B cell (primary cell): ENCODE measurements around the gene SDK2. TPM values are rescaled to one million over a fixed set of nuclear protein-coding genes. Genes with fewer than 3 reads are reported as not detected.

Experiments used
- ATAC-seq: fragments of 200-7000 bp; cut with Tn5 transposase; one replicate; pipeline ENCODE4 v1.10.0; 2021; ENCODE audit warnings: low read depth, mild to moderate bottlenecking, moderate number of reproducible peaks, moderate library complexity
- CTCF ChIA-PET: fragments of 350-600 bp; sonication (Branson Sonifier 250); formaldehyde crosslinking; loops from one replicate; lab custom pipeline; 2021; ENCODE audit warnings: antibody characterized with exemption, inconsistent platforms; lab: Charles Lee
- POLR2A ChIA-PET: fragments of 350-600 bp; sonication (Branson Sonifier 250); formaldehyde crosslinking; loops from one replicate; lab custom pipeline; 2021; ENCODE audit warnings: antibody characterized with exemption; lab: Charles Lee
- DNase-seq: peaks from one replicate; pipeline ENCODE4 v3.0.0; 2013
- H2AFZ ChIP-seq: 2 replicates; pipeline ENCODE4 v1.6.1; 2012; ENCODE audit warnings: mild to moderate bottlenecking, low read depth, low read length; ENCODE audit not compliant: insufficient read depth, poor library complexity, severe bottlenecking
- H3K27ac ChIP-seq, 2 donors: 1 replicate in 1 of 2; 2 replicates in 1 of 2; pipeline ENCODE4 v1.5.1; 2012 to 2013; ENCODE audit warnings: low read length in 2 of 2, mild to moderate bottlenecking in 2 of 2, moderate library complexity in 1 of 2
- H3K27me3 ChIP-seq, 4 experiments: fragments of 200-600 bp in 1 of 4; sonication (generic) in 1 of 4; replicated peaks in 1 of 4; 1 replicate in 2 of 4; 2 replicates in 2 of 4; pipeline versions ENCODE4 v1.6.1 to v1.7.0; 2013 to 2016; ENCODE audit warnings: low read length in 3 of 4, mild to moderate bottlenecking in 2 of 4, mixed read lengths in 1 of 4, moderate library complexity in 1 of 4; ENCODE audit not compliant: insufficient read depth in 4 of 4, control insufficient read depth in 3 of 4; ENCODE audit errors: control extremely low read depth in 1 of 4
- H3K36me3 ChIP-seq, 2 experiments: replicated peaks in 1 of 2; 1 replicate in 1 of 2; 2 replicates in 1 of 2; pipeline versions ENCODE4 v1.6.1 to v1.7.1; 2013; ENCODE audit warnings: low read length in 1 of 2; ENCODE audit not compliant: insufficient read depth in 2 of 2, control insufficient read depth in 1 of 2; ENCODE audit errors: control extremely low read depth in 1 of 2, extremely low read depth in 1 of 2
- H3K4me1 ChIP-seq, 2 donors: fragments of 200-600 bp in 1 of 2; sonication (generic) in 1 of 2; 1 replicate in 1 of 2; 2 replicates in 1 of 2; pipeline versions ENCODE4 v1.5.1 to v1.6.1; 2013 to 2017; ENCODE audit warnings: low read length in 2 of 2; ENCODE audit not compliant: control insufficient read depth in 2 of 2, insufficient read depth in 2 of 2
- H3K4me2 ChIP-seq: replicated peaks from 2 replicates; pipeline ENCODE3; 2012; ENCODE audit warnings: mild to moderate bottlenecking, low read depth, low read length; ENCODE audit not compliant: poor library complexity, severe bottlenecking
- H3K4me3 ChIP-seq, 5 experiments: fragments of 200-600 bp in 1 of 5; sonication (generic) in 1 of 5; 1 replicate in 3 of 5; 2 replicates in 2 of 5; pipeline versions ENCODE4 v1.5.1 to v1.7.0; 2011 to 2016; ENCODE audit warnings: low read length in 4 of 5, mild to moderate bottlenecking in 4 of 5, low read depth in 2 of 5, control low read depth in 1 of 5, moderate library complexity in 1 of 5; ENCODE audit not compliant: insufficient read depth in 1 of 5; ENCODE audit errors: control extremely low read depth in 1 of 5, extremely low read depth in 1 of 5
- H3K79me2 ChIP-seq: fragments of 200-600 bp; sonication (generic); one replicate; pipeline ENCODE4 v1.6.0; 2016; ENCODE audit warnings: low read length; ENCODE audit not compliant: control insufficient read depth, insufficient read depth
- H3K9ac ChIP-seq: fragments of 200-600 bp; sonication (generic); 2 replicates; pipeline ENCODE4 v1.6.1; 2017; ENCODE audit warnings: mild to moderate bottlenecking, low read length, moderate library complexity
- H3K9me3 ChIP-seq, 3 donors: one replicate each; pipeline versions ENCODE4 v1.6.1 to v1.7.1; 2013; ENCODE audit warnings: low read length in 2 of 3; ENCODE audit not compliant: control insufficient read depth in 2 of 3, insufficient read depth in 1 of 3; ENCODE audit errors: control extremely low read depth in 1 of 3
- H4K20me1 ChIP-seq: 2 replicates; pipeline ENCODE4 v1.6.0; 2012; ENCODE audit warnings: mild to moderate bottlenecking, low read length; ENCODE audit not compliant: insufficient read depth, control insufficient read depth, poor library complexity, severe bottlenecking
- H3K27ac Mint-ChIP-seq: one replicate; pipeline ENCODE4 v1.8.0; 2021; ENCODE audit warnings: mixed read lengths
- H3K27me3 Mint-ChIP-seq: one replicate; pipeline ENCODE4 v1.8.0; 2021; ENCODE audit warnings: mixed read lengths
- H3K4me1 Mint-ChIP-seq: one replicate; pipeline ENCODE4 v1.8.0; 2021; ENCODE audit warnings: mixed read lengths
- H3K4me3 Mint-ChIP-seq: one replicate; pipeline ENCODE4 v1.8.0; 2021; ENCODE audit warnings: mixed read lengths
- H3K9me3 Mint-ChIP-seq: one replicate; pipeline ENCODE4 v1.8.0; 2022; ENCODE audit warnings: mixed read lengths; ENCODE audit not compliant: insufficient read depth
- EZH2 ChIP-seq: IDR thresholded peaks from 2 replicates; pipeline ENCODE4 v1.6.1; 2012; ENCODE audit warnings: borderline replicate concordance, low read depth, mild to moderate bottlenecking, moderate library complexity, low read length; ENCODE audit not compliant: insufficient read depth, poor library complexity, severe bottlenecking
- WGBS: methylation state at CpG from one replicate; pipeline ENCODE4 v1.1.5; 2013; ENCODE audit warnings: missing lambda C conversion rate; ENCODE audit not compliant: insufficient coverage; 5-methylcytosine and 5-hydroxymethylcytosine counted together
- intact Hi-C: fragments of 100-400 bp; cut with micrococcal nuclease; formaldehyde crosslinking; loops from one replicate; pipeline ENCODE4 v1.10.0; 2022
- polyA plus RNA-seq: library from polyadenylated mRNA; depleted of rRNA; stranded (reverse); fragments of >200 nt; gene quantifications from 2 replicates; pipeline ENCODE4 v1.2.3, GENCODE V29; 2012
- total RNA-seq, 2 donors: library from RNA; stranded (reverse); fragments of 120-200 nt in 1 of 2; gene quantifications; 1 replicate in 1 of 2; 2 replicates in 1 of 2; pipeline versions ENCODE4 v1.2.3 to v1.2.4, GENCODE V29; 2013 to 2022
- TF ChIP-seq, protein P1 (sequence below): fragments of 200-600 bp; IDR thresholded peaks from one replicate; pipeline ENCODE4 v1.8.0; 2022; ENCODE audit warnings: antibody characterized with exemption, mild to moderate bottlenecking

Gene SDK2
- total and polyA plus RNA-seq, 2 donors (not counting 1 experiment from before 2014, with no cell fraction given): 3.2 to 13.0 TPM

GRCh38 chr17:73686961-73687360 is 42.7 kb upstream of the SDK2 start:
- intact Hi-C loops: no loop called here
- H3K9me3 Mint-ChIP-seq: peaks cover 2% of the 10 kb centered on the region
- Histone ChIP-seq H3K9ac (no peak overlapping the region), H4K20me1 (no peaks in the 10 kb centered on the region), H3K36me3 (no peaks in the 10 kb centered on the region), H3K79me2 (no peaks in the 10 kb centered on the region), H2AFZ (no peak overlapping the region), H3K4me1 (no peaks in the 10 kb centered on the region), H3K4me2 (no peak overlapping the region), H3K4me3 (no peak overlapping the region), H3K27ac (no peak overlapping the region), H3K27me3 (no peaks in the 10 kb centered on the region), H3K9me3 (peaks cover 0 to 5% (median 0%) of the 10 kb centered on the region in 3 donors)
- ATAC-seq: no peak
- no peak for TF ChIP-seq EZH2
- TF ChIP-seq, protein P1, sequence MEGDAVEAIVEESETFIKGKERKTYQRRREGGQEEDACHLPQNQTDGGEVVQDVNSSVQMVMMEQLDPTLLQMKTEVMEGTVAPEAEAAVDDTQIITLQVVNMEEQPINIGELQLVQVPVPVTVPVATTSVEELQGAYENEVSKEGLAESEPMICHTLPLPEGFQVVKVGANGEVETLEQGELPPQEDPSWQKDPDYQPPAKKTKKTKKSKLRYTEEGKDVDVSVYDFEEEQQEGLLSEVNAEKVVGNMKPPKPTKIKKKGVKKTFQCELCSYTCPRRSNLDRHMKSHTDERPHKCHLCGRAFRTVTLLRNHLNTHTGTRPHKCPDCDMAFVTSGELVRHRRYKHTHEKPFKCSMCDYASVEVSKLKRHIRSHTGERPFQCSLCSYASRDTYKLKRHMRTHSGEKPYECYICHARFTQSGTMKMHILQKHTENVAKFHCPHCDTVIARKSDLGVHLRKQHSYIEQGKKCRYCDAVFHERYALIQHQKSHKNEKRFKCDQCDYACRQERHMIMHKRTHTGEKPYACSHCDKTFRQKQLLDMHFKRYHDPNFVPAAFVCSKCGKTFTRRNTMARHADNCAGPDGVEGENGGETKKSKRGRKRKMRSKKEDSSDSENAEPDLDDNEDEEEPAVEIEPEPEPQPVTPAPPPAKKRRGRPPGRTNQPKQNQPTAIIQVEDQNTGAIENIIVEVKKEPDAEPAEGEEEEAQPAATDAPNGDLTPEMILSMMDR: no peak
- DNase-seq: no peak
- no peak overlapping the region for H3K4me3 Mint-ChIP-seq
- CTCF ChIA-PET: interaction anchor here (1.7 kb wide), 1 partner anchor 258 kb away, joined by 6 read pairs; no protein-coding TSS in a partner anchor
- H3K27me3 Mint-ChIP-seq: peaks cover 14% of the 10 kb centered on the region
- POLR2A ChIA-PET: no interaction called here
- H3K4me1 Mint-ChIP-seq: no peaks in the 10 kb centered on the region
- 37% methylated on average over 2 of the region's 3 CpGs for whole genome bisulfite sequencing
- H3K27ac Mint-ChIP-seq: no peak overlapping the region

DNA sequence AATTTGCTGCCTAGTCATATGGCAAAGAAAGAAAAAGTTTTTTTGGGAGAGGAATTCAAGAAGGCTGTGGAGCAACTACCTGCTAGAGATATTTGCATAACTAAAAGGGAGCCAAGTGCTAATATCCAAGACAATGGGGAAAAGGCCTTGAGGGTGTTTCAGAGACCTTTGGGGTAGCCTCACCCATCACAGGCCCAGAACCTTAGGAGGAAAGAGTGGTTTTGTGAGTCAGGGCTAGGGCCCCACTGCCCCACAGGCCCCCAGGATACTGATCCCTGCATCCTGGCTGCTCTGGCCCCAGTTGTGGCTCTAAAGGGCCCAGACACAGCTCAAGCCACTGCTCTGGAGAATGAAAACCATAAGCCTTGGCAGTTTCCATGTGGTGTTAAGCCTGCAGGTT is 41.9 kb upstream of the SDK2 start:
- H3K27me3 ChIP-seq: no peaks in the 10 kb centered on the region
- H3K27ac ChIP-seq: no peak overlapping the region
- H3K36me3 ChIP-seq: no peaks in the 10 kb centered on the region
- DNase-seq (no peak), ATAC-seq (no peak)
- CTCF ChIA-PET: interaction anchor here (1.7 kb wide), 1 partner anchor 257 kb away, joined by 6 read pairs; no protein-coding TSS in a partner anchor
- no peak overlapping the region for H3K4me3 Mint-ChIP-seq
- H3K79me2 ChIP-seq: no peaks in the 10 kb centered on the region
- H3K9ac ChIP-seq: no peak overlapping the region
- H2AFZ ChIP-seq: no peak overlapping the region
- H3K27ac Mint-ChIP-seq: no peak overlapping the region
- H3K4me2 ChIP-seq: no peak overlapping the region
- peaks cover 0 to 10% (median 0%) of the 10 kb centered on the region in 3 donors for H3K9me3 ChIP-seq
- no peaks in the 10 kb centered on the region for H3K4me1 ChIP-seq
- no peaks in the 10 kb centered on the region for H4K20me1 ChIP-seq
- no peak for TF ChIP-seq EZH2
- TF ChIP-seq, protein P1: no peak
- POLR2A ChIA-PET: no interaction called here
- no peak overlapping the region for H3K4me3 ChIP-seq
- peaks cover 14% of the 10 kb centered on the region for H3K27me3 Mint-ChIP-seq
- intact Hi-C loops: no loop called here
- peaks cover 7% of the 10 kb centered on the region for H3K9me3 Mint-ChIP-seq
- H3K4me1 Mint-ChIP-seq: no peaks in the 10 kb centered on the region
